K562 (cell line): Measurements from ENCODE around the gene ANKZF1. TPM values are rescaled to one million over a fixed set of nuclear protein-coding genes. Genes with fewer than 3 reads are reported as not detected.

Experiments used
- HMG20B ChIP-seq: fragments of 250-450 bp; sonication (Bioruptor Pico); IDR thresholded peaks from 2 replicates; pipeline ENCODE4 v1.5.0; 2021; ENCODE audit warnings: mild to moderate bottlenecking
- MAFG ChIP-seq: fragments of 450-650 bp; conservative IDR thresholded peaks from 2 replicates; pipeline ENCODE4 v1.6.1; 2016; ENCODE audit warnings: missing genetic modification characterization, missing compliant biosample characterization
- NR2C2 ChIP-seq, 2 experiments: fragments of 200-800 bp in 1 of 2; sonication (Bioruptor generic) in 1 of 2; sonication (generic) in 1 of 2; formaldehyde crosslinking in 1 of 2; IDR thresholded peaks; 2 replicates each; pipeline versions ENCODE4 v1.6.1 to v1.8.0; 2016 to 2022; ENCODE audit warnings: mild to moderate bottlenecking in 1 of 2, missing compliant biosample characterization in 1 of 2, missing genetic modification characterization in 1 of 2, missing genetic modification reagents in 1 of 2
- RBBP5 ChIP-seq: fragments of 200-600 bp; sonication (generic); IDR thresholded peaks from 2 replicates; pipeline ENCODE4 v1.6.1; 2012; ENCODE audit warnings: borderline replicate concordance, mild to moderate bottlenecking, low read length, control low read depth, inconsistent platforms; ENCODE audit not compliant: insufficient read depth, poor library complexity, severe bottlenecking
- RBM39 ChIP-seq: fragments of 200-400 bp; formaldehyde crosslinking; optimal IDR thresholded peaks from 2 replicates; pipeline ENCODE3; 2018; ENCODE audit warnings: low read depth, low read length
- ZFP30 ChIP-seq: fragments of 250-450 bp; sonication (Bioruptor Pico); IDR thresholded peaks from 2 replicates; pipeline ENCODE4 v1.8.0; 2022; ENCODE audit warnings: moderate library complexity, mild to moderate bottlenecking, inconsistent platforms, borderline replicate concordance
- ZNF197 ChIP-seq: fragments of 200-800 bp; sonication (Bioruptor generic); IDR thresholded peaks from 2 replicates; pipeline ENCODE4 v1.6.1; 2016; ENCODE audit warnings: low read depth, missing genetic modification characterization, missing compliant biosample characterization
- ZNF316 ChIP-seq: fragments of 450-650 bp; IDR thresholded peaks from 2 replicates; pipeline ENCODE4 v1.6.1; 2016
- polyA plus RNA-seq, 8 experiments: library from polyadenylated mRNA; depleted of rRNA in 4 of 8; stranded (reverse) in 5 of 8; unstranded in 3 of 8; fragments of >200 nt; fragmentation: Nextera tagmentation in 2 of 8; fragmentation: Illumina TruSeq in 1 of 8; extraction: Ambion mirVana in 2 of 8; extraction: Trizol in 1 of 8; gene quantifications; 2 replicates each; pipeline versions ENCODE4 v1.2.1 to v1.2.3, GENCODE V29; 2011 to 2014; ENCODE audit warnings: inconsistent platforms in 1 of 8, missing spikeins in 1 of 8
- total RNA-seq, 7 experiments: library from RNA; depleted of rRNA in 6 of 7; stranded (reverse); fragments of >200 nt in 6 of 7; fragmentation: Illumina TruSeq in 2 of 7; extraction: Trizol in 2 of 7; gene quantifications; 2 replicates each; pipeline versions ENCODE4 v1.2.1 to v1.2.3, GENCODE V29; 2011 to 2021; ENCODE audit warnings: low replicate concordance in 1 of 7
- TF ChIP-seq, protein P1 (sequence below): sonication (generic); formaldehyde crosslinking; IDR thresholded peaks from 2 replicates; pipeline ENCODE4 v1.8.1; 2023; ENCODE audit warnings: mild to moderate bottlenecking, missing genetic modification reagents
- TF ChIP-seq, protein P2 (sequence below): fragments of 450-650 bp; IDR thresholded peaks from 2 replicates; pipeline ENCODE4 v1.6.1; 2016; ENCODE audit warnings: missing biosample characterization, missing genetic modification characterization
- TF ChIP-seq, protein P3 (sequence below): fragments of 450-650 bp; IDR thresholded peaks from 2 replicates; pipeline ENCODE4 v1.7.1; 2018; ENCODE audit warnings: mild to moderate bottlenecking, low read depth; ENCODE audit not compliant: partially characterized antibody
- TF ChIP-seq, protein P4 (sequence below): fragments of 250-450 bp; sonication (Bioruptor Pico); IDR thresholded peaks from 2 replicates; pipeline ENCODE4 v1.6.1; 2021; ENCODE audit warnings: mild to moderate bottlenecking
- TF ChIP-seq, protein P5 (sequence below): fragments of 450-650 bp; IDR thresholded peaks from 2 replicates; pipeline ENCODE4 v1.6.1; 2016; ENCODE audit warnings: borderline replicate concordance
- TF ChIP-seq, protein P6 (sequence below): fragments of 250-450 bp; sonication (Bioruptor Pico); IDR thresholded peaks from 2 replicates; pipeline ENCODE4 v1.4.0; 2020; ENCODE audit warnings: mild to moderate bottlenecking, moderate library complexity, borderline replicate concordance

The ANKZF1 gene
- total and polyA plus RNA-seq, 9 of the 15 experiments (the other 6 are each of a cell fraction or from before 2014, with no cell fraction given), result 3.1 to 60.6 (median 31.0) TPM

DNA sequence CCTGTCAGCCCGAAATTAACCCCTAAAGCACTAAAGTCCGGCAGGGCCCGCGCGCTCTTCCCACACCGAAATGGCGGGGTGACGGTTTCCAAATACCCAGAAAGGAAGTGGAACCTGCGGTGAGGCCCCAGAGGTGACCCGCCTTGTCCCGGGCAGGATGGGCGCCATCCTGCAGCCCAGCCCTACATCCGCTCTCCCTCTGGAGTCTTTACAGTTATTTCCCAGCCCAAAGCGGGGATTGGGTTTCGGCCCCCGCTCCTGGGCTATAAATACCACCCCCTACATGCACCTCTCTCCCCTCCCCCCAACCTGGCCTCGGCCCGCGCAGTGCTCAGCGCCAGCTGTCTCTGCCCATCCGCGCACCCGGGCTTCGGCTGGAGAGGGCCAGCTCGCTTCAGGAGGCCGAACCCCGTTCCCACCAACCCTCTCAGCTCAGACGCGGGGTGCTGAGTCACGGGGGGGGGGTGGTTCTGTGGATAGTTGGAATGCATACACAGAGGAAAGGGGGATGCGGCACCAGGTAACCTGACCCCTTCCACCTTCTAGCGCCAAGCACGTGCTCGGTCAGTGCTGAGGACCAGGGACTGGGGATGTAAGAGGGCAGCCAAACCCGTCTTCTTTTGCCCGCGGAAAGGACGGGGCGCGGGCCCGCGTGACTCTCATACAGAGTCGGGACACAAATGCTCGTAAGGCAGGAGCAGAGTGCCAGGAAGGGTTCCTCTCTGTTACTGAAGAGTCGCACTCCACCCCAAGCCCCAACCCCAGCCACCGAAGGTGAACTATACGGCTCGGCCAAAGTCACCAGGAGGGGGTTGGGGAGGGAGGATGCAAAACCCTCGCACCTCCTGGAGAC is 23.5 kb downstream of the ANKZF1 start, which contains the start of gene TUBA4B (continued):
- TF ChIP-seq ZFP30 (CRISPR knock-in tag) (no peak), MAFG (tag) (peak; percentile 63), NR2C2 (CRISPR knock-in tag; IDR thresholded peaks at IDR 0.05) (no peak), NR2C2 (tag; IDR thresholded peaks at IDR 0.05) (no peak), ZNF316 (peak; percentile 52), RBBP5 (peak; percentile 41), HMG20B (no peak), RBM39 (no peak), ZNF197 (no peak)
- TF ChIP-seq, protein P1, sequence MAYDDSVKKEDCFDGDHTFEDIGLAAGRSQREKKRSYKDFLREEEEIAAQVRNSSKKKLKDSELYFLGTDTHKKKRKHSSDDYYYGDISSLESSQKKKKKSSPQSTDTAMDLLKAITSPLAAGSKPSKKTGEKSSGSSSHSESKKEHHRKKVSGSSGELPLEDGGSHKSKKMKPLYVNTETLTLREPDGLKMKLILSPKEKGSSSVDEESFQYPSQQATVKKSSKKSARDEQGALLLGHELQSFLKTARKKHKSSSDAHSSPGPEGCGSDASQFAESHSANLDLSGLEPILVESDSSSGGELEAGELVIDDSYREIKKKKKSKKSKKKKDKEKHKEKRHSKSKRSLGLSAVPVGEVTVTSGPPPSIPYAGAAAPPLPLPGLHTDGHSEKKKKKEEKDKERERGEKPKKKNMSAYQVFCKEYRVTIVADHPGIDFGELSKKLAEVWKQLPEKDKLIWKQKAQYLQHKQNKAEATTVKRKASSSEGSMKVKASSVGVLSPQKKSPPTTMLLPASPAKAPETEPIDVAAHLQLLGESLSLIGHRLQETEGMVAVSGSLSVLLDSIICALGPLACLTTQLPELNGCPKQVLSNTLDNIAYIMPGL (CRISPR knock-in tag), result no peak
- TF ChIP-seq, protein P2, sequence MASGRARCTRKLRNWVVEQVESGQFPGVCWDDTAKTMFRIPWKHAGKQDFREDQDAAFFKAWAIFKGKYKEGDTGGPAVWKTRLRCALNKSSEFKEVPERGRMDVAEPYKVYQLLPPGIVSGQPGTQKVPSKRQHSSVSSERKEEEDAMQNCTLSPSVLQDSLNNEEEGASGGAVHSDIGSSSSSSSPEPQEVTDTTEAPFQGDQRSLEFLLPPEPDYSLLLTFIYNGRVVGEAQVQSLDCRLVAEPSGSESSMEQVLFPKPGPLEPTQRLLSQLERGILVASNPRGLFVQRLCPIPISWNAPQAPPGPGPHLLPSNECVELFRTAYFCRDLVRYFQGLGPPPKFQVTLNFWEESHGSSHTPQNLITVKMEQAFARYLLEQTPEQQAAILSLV (tag), result no peak
- TF ChIP-seq, protein P3, sequence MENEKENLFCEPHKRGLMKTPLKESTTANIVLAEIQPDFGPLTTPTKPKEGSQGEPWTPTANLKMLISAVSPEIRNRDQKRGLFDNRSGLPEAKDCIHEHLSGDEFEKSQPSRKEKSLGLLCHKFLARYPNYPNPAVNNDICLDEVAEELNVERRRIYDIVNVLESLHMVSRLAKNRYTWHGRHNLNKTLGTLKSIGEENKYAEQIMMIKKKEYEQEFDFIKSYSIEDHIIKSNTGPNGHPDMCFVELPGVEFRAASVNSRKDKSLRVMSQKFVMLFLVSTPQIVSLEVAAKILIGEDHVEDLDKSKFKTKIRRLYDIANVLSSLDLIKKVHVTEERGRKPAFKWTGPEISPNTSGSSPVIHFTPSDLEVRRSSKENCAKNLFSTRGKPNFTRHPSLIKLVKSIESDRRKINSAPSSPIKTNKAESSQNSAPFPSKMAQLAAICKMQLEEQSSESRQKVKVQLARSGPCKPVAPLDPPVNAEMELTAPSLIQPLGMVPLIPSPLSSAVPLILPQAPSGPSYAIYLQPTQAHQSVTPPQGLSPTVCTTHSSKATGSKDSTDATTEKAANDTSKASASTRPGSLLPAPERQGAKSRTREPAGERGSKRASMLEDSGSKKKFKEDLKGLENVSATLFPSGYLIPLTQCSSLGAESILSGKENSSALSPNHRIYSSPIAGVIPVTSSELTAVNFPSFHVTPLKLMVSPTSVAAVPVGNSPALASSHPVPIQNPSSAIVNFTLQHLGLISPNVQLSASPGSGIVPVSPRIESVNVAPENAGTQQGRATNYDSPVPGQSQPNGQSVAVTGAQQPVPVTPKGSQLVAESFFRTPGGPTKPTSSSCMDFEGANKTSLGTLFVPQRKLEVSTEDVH, result no peak
- TF ChIP-seq, protein P4, sequence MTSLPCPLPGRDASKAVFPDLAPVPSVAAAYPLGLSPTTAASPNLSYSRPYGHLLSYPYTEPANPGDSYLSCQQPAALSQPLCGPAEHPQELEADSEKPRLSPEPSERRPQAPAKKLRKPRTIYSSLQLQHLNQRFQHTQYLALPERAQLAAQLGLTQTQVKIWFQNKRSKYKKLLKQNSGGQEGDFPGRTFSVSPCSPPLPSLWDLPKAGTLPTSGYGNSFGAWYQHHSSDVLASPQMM (CRISPR knock-in tag), result no peak
- TF ChIP-seq, protein P5, sequence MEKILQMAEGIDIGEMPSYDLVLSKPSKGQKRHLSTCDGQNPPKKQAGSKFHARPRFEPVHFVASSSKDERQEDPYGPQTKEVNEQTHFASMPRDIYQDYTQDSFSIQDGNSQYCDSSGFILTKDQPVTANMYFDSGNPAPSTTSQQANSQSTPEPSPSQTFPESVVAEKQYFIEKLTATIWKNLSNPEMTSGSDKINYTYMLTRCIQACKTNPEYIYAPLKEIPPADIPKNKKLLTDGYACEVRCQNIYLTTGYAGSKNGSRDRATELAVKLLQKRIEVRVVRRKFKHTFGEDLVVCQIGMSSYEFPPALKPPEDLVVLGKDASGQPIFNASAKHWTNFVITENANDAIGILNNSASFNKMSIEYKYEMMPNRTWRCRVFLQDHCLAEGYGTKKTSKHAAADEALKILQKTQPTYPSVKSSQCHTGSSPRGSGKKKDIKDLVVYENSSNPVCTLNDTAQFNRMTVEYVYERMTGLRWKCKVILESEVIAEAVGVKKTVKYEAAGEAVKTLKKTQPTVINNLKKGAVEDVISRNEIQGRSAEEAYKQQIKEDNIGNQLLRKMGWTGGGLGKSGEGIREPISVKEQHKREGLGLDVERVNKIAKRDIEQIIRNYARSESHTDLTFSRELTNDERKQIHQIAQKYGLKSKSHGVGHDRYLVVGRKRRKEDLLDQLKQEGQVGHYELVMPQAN, result no peak; the same call in 1 of the 2 replicates
- TF ChIP-seq, protein P6, sequence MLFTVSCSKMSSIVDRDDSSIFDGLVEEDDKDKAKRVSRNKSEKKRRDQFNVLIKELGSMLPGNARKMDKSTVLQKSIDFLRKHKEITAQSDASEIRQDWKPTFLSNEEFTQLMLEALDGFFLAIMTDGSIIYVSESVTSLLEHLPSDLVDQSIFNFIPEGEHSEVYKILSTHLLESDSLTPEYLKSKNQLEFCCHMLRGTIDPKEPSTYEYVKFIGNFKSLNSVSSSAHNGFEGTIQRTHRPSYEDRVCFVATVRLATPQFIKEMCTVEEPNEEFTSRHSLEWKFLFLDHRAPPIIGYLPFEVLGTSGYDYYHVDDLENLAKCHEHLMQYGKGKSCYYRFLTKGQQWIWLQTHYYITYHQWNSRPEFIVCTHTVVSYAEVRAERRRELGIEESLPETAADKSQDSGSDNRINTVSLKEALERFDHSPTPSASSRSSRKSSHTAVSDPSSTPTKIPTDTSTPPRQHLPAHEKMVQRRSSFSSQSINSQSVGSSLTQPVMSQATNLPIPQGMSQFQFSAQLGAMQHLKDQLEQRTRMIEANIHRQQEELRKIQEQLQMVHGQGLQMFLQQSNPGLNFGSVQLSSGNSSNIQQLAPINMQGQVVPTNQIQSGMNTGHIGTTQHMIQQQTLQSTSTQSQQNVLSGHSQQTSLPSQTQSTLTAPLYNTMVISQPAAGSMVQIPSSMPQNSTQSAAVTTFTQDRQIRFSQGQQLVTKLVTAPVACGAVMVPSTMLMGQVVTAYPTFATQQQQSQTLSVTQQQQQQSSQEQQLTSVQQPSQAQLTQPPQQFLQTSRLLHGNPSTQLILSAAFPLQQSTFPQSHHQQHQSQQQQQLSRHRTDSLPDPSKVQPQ (CRISPR knock-in tag), result no peak
